Activated naive CD4-positive, alpha-beta T cell (primary cell): ENCODE results near the gene RBM17.
"Not testable (repeated sequence)": the region's sequence is repeated elsewhere in the genome, so short reads cannot be mapped to it uniquely, and the experiment has no call there.

Experiments used
- DNase-seq, 4 experiments: peaks; one replicate each; lab custom pipeline; 2025; lab: John Stamatoyannopoulos, UW

Gene RBM17

GRCh38 chr10:6056411-6057135, 32.3 kb upstream of the RBM17 start:
- no peak for DNase-seq

GRCh38 chr10:6058682-6059475, 30.0 kb upstream of the RBM17 start:
- DNase-seq: no peak

GRCh38 chr10:6059506-6059905, 29.3 kb upstream of the RBM17 start:
- no peak for DNase-seq

GRCh38 chr10:6061056-6061455, 27.8 kb upstream of the RBM17 start:
- no peak for DNase-seq

- peak in 2 of 4 experiments; percentile 36 to 41 for DNase-seq
Measured at GRCh38 chr10:6062101-6062771, 26.6 kb upstream of the RBM17 start, which contains the start of gene IL2RA. Gene IL2RA (minus strand): TSS chr10:6062367. CDS start chr10:6062151, 216 bp downstream.

GRCh38 chr10:6064119-6064518, 24.7 kb upstream of the RBM17 start:
- no peak for DNase-seq

GRCh38 chr10:6064726-6065125, 24.1 kb upstream of the RBM17 start:
- not testable (repeated sequence) for DNase-seq

- no peak for DNase-seq
Measured at GRCh38 chr10:6065406-6065805, 23.4 kb upstream of the RBM17 start.

GRCh38 chr10:6065835-6066234, 23.0 kb upstream of the RBM17 start:
- DNase-seq: no peak

- no peak for DNase-seq
Measured at GRCh38 chr10:6067457-6067856, 21.4 kb upstream of the RBM17 start.

GRCh38 chr10:6068006-6068405, 20.8 kb upstream of the RBM17 start:
- DNase-seq: no peak

GRCh38 chr10:6068422-6068821, 20.4 kb upstream of the RBM17 start:
- no peak for DNase-seq

GRCh38 chr10:6069081-6069931, 19.5 kb upstream of the RBM17 start:
- DNase-seq: no peak

- DNase-seq: peak in 2 of 4 experiments; percentile 12 to 15
Measured at GRCh38 chr10:6070660-6071059, 18.2 kb upstream of the RBM17 start.

GRCh38 chr10:6071181-6072175, 17.4 kb upstream of the RBM17 start:
- no peak for DNase-seq

- no peak for DNase-seq
Measured at GRCh38 chr10:6072215-6072934, 16.5 kb upstream of the RBM17 start.

GRCh38 chr10:6074489-6075301, 14.1 kb upstream of the RBM17 start:
- no peak for DNase-seq

GRCh38 chr10:6077071-6077675, 11.7 kb upstream of the RBM17 start:
- DNase-seq: no peak

GRCh38 chr10:6079044-6079443, 9.8 kb upstream of the RBM17 start:
- no peak for DNase-seq
